ENCODE data around the gene UBXN4. TPM values are rescaled to one million over a fixed set of nuclear protein-coding genes. Genes with fewer than 3 reads are reported as not detected.

UBXN4 gene
- total RNA-seq, 1 experiment from 2014 or later: 69.7 TPM

DNA sequence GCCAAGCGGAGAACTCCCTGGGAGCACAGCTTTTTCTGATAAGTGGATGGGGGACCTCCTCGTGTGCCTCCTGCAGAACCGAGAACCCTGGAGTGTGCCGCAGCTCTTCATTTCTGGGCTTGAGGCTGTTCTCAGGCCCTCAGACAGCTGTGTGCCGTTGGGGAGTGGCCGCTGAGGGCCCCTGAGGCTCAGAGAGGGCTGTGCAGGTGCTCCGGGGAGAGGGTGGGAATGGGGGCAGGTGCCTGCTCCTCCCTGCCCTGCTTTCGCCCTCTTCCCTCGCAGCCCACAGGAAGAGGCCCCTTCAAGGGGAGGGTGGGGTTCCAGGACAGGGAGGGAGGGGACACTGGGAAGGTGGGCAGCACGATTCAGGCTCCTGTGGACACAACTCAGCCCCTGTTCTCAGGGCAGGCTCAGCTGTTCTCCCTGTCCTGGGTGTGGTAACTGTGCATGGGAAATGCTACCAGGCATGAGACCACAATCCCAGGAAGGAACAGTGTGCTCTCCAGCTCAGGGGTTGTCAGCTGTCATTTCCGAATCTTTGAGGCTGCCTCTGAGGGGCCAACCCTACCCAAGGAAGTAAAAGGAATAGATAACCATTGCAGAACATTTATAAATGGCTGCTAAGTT lies 84.0 kb downstream of the UBXN4 start:
- H4K20me1 ChIP-seq (ENCODE audit: insufficient read depth): no peaks in the 10 kb centered on the region
- no peak overlapping the region for H2AFZ ChIP-seq (ENCODE audit: low read depth, low read length, poor library complexity, severe bottlenecking)
- no peak overlapping the region for H3K9ac ChIP-seq (ENCODE audit: low read length)
- no peak overlapping the region for H3K4me3 ChIP-seq (replicated peaks in 1 of 2; ENCODE audit: low read depth in 1 of 2, low read length in 2 of 2)
- BruUV-seq (replicated peaks): no TSS peak
- no peaks in the 10 kb centered on the region for H3K9me2 ChIP-seq (ENCODE audit: insufficient read depth)
- no peak for DNase-seq (ENCODE audit: low read depth, low spot score)
- H3K27ac ChIP-seq (ENCODE audit: low read depth, low read length): no peak overlapping the region
- no peaks in the 10 kb centered on the region for H3K9me3 ChIP-seq (ENCODE audit: control insufficient read depth in 1 of 2, insufficient read depth in 1 of 2, low read depth in 1 of 2, low read length in 2 of 2)
- H3K79me2 ChIP-seq (ENCODE audit: insufficient read depth, low read length): no peaks in the 10 kb centered on the region
- ChIA-PET POLR2A (no interaction called here), CTCF (no interaction called here), RAD21 (ENCODE audit: low non-redundant PET in 1 of 2, low total read pairs in 2 of 2, uncharacterized antibody in 2 of 2, unreplicated experiment in 2 of 2) (no interaction called here)
- H3K27me3 ChIP-seq (ENCODE audit: insufficient read depth, low read length): no peaks in the 10 kb centered on the region
- H3K4me1 ChIP-seq (ENCODE audit: control insufficient read depth in 1 of 2, insufficient read depth in 2 of 2, low read length in 2 of 2): no peaks in the 10 kb centered on the region
- TF ChIP-seq ZNF274 (IDR thresholded peaks at IDR 0.05; ENCODE audit: low read depth, low read length): no peak
- TF ChIP-seq, protein P1, sequence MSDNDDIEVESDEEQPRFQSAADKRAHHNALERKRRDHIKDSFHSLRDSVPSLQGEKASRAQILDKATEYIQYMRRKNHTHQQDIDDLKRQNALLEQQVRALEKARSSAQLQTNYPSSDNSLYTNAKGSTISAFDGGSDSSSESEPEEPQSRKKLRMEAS (IDR thresholded peaks at IDR 0.05): no peak
- no peak for TF ChIP-seq ZFX (IDR thresholded peaks at IDR 0.05)
- TF ChIP-seq RAD21 (IDR thresholded peaks at IDR 0.05; ENCODE audit: low read depth): no peak
- TF ChIP-seq EGR1 (IDR thresholded peaks at IDR 0.05; ENCODE audit: low read depth): no peak
- no peak for TF ChIP-seq SP1 (IDR thresholded peaks at IDR 0.05; ENCODE audit: low read depth)
- TF ChIP-seq FOSL1 (IDR thresholded peaks at IDR 0.05; ENCODE audit: low read depth): no peak
- no peak overlapping the region for H3K4me2 ChIP-seq (ENCODE audit: low read length)
- no peak for ATAC-seq
- intact Hi-C loops (cut with micrococcal nuclease): no loop called here
- no peaks in the 10 kb centered on the region for H3K36me3 ChIP-seq (ENCODE audit: control insufficient read depth in 1 of 2, insufficient read depth in 2 of 2, low read length in 2 of 2)

DNA sequence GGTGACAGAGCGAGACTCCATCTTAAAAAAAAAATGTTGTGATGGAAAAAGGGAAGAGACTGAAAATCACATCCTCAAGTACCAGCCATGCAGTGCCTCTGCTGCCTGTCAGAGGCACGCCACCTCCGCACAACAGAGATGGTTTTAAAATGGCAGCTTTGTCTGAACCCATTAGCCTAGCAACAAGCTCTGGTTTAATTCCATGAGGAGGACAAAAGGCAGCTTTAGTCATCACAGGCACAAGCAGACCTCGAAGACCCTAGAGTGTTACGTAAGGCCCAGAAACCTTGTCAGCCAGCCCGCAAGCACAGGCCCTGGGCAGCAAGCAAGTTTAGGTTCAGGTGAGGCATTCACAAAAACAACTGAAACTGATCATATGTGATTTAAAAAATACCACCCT lies 84.9 kb downstream of the UBXN4 start:
- no peaks in the 10 kb centered on the region for H3K9me3 ChIP-seq (ENCODE audit: control insufficient read depth in 1 of 2, insufficient read depth in 1 of 2, low read depth in 1 of 2, low read length in 2 of 2)
- no peak overlapping the region for H3K4me2 ChIP-seq (ENCODE audit: low read length)
- DNase-seq (ENCODE audit: low read depth, low spot score) (no peak), ATAC-seq (no peak)
- no peak overlapping the region for H2AFZ ChIP-seq (ENCODE audit: low read depth, low read length, poor library complexity, severe bottlenecking)
- no peak for TF ChIP-seq CBX3 (IDR thresholded peaks at IDR 0.05; ENCODE audit: low read depth)
- TF ChIP-seq POLR2A (IDR thresholded peaks at IDR 0.05; ENCODE audit: borderline replicate concordance, extremely low read depth, insufficient read depth, insufficient read length): no peak
- TF ChIP-seq SRF (IDR thresholded peaks at IDR 0.05; ENCODE audit: low read depth): no peak
- no TSS peak for BruUV-seq (replicated peaks)
- intact Hi-C loops (cut with micrococcal nuclease): no loop called here
- no peaks in the 10 kb centered on the region for H4K20me1 ChIP-seq (ENCODE audit: insufficient read depth)
- H3K79me2 ChIP-seq (ENCODE audit: insufficient read depth, low read length): no peaks in the 10 kb centered on the region
- ChIA-PET RAD21 (ENCODE audit: low non-redundant PET in 1 of 2, low total read pairs in 2 of 2, uncharacterized antibody in 2 of 2, unreplicated experiment in 2 of 2) (interaction anchor here in 1 of 2 experiments (0.7 kb wide), 1 partner anchor 631 kb away, joined by 5 read pairs; no protein-coding TSS in a partner anchor), CTCF (no interaction called here), POLR2A (no interaction called here)
- H3K36me3 ChIP-seq (ENCODE audit: control insufficient read depth in 1 of 2, insufficient read depth in 2 of 2, low read length in 2 of 2): no peaks in the 10 kb centered on the region
- H3K4me1 ChIP-seq (ENCODE audit: control insufficient read depth in 1 of 2, insufficient read depth in 2 of 2, low read length in 2 of 2): no peaks in the 10 kb centered on the region
- no peak overlapping the region for H3K27ac ChIP-seq (ENCODE audit: low read depth, low read length)
- H3K9me2 ChIP-seq (ENCODE audit: insufficient read depth): no peaks in the 10 kb centered on the region
- H3K4me3 ChIP-seq (replicated peaks in 1 of 2; ENCODE audit: low read depth in 1 of 2, low read length in 2 of 2): no peak overlapping the region
- no peaks in the 10 kb centered on the region for H3K27me3 ChIP-seq (ENCODE audit: insufficient read depth, low read length)
- no peak overlapping the region for H3K9ac ChIP-seq (ENCODE audit: low read length)
